Mesenchymal stem cell (in vitro differentiated cells and primary cell): ENCODE measurements around the gene SMARCD3.
A peak's percentile ranks its signal among the peaks of the same experiment; 100 is the strongest.

ENCODE experiments used
- DNase-seq: peaks from one replicate; pipeline ENCODE4 v3.0.0-alpha.2; 2013
- H2AFZ ChIP-seq: one replicate; pipeline ENCODE4 v1.6.1; 2013; ENCODE audit warnings: low read depth, mild to moderate bottlenecking, control low read depth, inconsistent platforms, low read length, moderate library complexity
- H2AK5ac ChIP-seq: 2 replicates; pipeline ENCODE4 v1.6.1; 2013; ENCODE audit warnings: low read length, moderate library complexity, mild to moderate bottlenecking, inconsistent platforms; ENCODE audit not compliant: severe bottlenecking
- H2BK120ac ChIP-seq: one replicate; pipeline ENCODE4 v1.6.1; 2013; ENCODE audit warnings: low read depth, mild to moderate bottlenecking, inconsistent platforms, low read length, moderate library complexity
- H2BK12ac ChIP-seq, 2 experiments: one replicate each; pipeline ENCODE4 v1.6.1; 2013; ENCODE audit warnings: inconsistent platforms in 2 of 2, low read length in 2 of 2, mild to moderate bottlenecking in 2 of 2, moderate library complexity in 2 of 2, control low read depth in 1 of 2
- H2BK15ac ChIP-seq: one replicate; pipeline ENCODE4 v1.6.1; 2013; ENCODE audit warnings: mild to moderate bottlenecking, low read depth, inconsistent platforms; ENCODE audit not compliant: poor library complexity, severe bottlenecking
- H2BK5ac ChIP-seq: 2 replicates; pipeline ENCODE4 v1.6.1; 2013; ENCODE audit warnings: low read depth, mild to moderate bottlenecking, low read length, control low read depth, inconsistent platforms; ENCODE audit not compliant: poor library complexity, severe bottlenecking
- H3K14ac ChIP-seq, 2 experiments: one replicate each; pipeline ENCODE4 v1.6.1; 2013; ENCODE audit warnings: inconsistent platforms in 2 of 2, low read length in 2 of 2, control low read depth in 1 of 2, mild to moderate bottlenecking in 1 of 2, moderate library complexity in 1 of 2
- H3K18ac ChIP-seq, 2 experiments: one replicate each; pipeline ENCODE4 v1.6.1; 2013; ENCODE audit warnings: inconsistent platforms in 2 of 2, low read length in 2 of 2, control low read depth in 1 of 2, low read depth in 1 of 2, mild to moderate bottlenecking in 1 of 2
- H3K23ac ChIP-seq, 2 experiments: one replicate each; pipeline ENCODE4 v1.6.1; 2013; ENCODE audit warnings: inconsistent platforms in 2 of 2, low read length in 2 of 2, mild to moderate bottlenecking in 2 of 2, moderate library complexity in 2 of 2, control low read depth in 1 of 2
- H3K27ac ChIP-seq: 2 replicates; pipeline ENCODE4 v1.5.1; 2013; ENCODE audit warnings: mild to moderate bottlenecking, moderate library complexity, low read length, control low read depth, inconsistent platforms; ENCODE audit not compliant: poor library complexity, severe bottlenecking
- H3K27me3 ChIP-seq, 2 experiments: 2 replicates each; pipeline versions ENCODE4 v1.6.1 to v1.7.0; 2013; ENCODE audit warnings: low read length in 2 of 2, mild to moderate bottlenecking in 2 of 2, moderate library complexity in 2 of 2, control low read depth in 1 of 2, inconsistent platforms in 1 of 2; ENCODE audit not compliant: control insufficient read depth in 1 of 2, insufficient read depth in 1 of 2
- H3K36me3 ChIP-seq, 2 experiments: 2 replicates each; pipeline versions ENCODE4 v1.6.1 to v1.7.0; 2013; ENCODE audit warnings: low read length in 2 of 2, control low read depth in 1 of 2, inconsistent platforms in 1 of 2, low read depth in 1 of 2, mild to moderate bottlenecking in 1 of 2; ENCODE audit not compliant: insufficient read depth in 2 of 2, control insufficient read depth in 1 of 2
- H3K4ac ChIP-seq, 2 experiments: one replicate each; pipeline ENCODE4 v1.6.1; 2013; ENCODE audit warnings: inconsistent platforms in 2 of 2, low read length in 2 of 2, mild to moderate bottlenecking in 2 of 2, moderate library complexity in 2 of 2, control low read depth in 1 of 2, low read depth in 1 of 2
- H3K4me1 ChIP-seq: 2 replicates; pipeline ENCODE4 v1.6.1; 2013; ENCODE audit warnings: low read depth, low read length, control low read depth; ENCODE audit not compliant: control insufficient read depth, insufficient read depth
- H3K4me2 ChIP-seq: 2 replicates; pipeline ENCODE4 v1.6.1; 2013; ENCODE audit warnings: low read length, mild to moderate bottlenecking, inconsistent platforms; ENCODE audit not compliant: poor library complexity, severe bottlenecking
- H3K4me3 ChIP-seq, 2 experiments: 2 replicates each; pipeline versions ENCODE4 v1.5.1 to v1.7.0; 2013; ENCODE audit warnings: low read length in 2 of 2, mild to moderate bottlenecking in 2 of 2, control low read depth in 1 of 2, low read depth in 1 of 2; ENCODE audit not compliant: insufficient read depth in 1 of 2
- H3K79me1 ChIP-seq: replicated peaks from 2 replicates; pipeline ENCODE4 v1.6.1; 2013; ENCODE audit warnings: mild to moderate bottlenecking, control low read depth, low read length, inconsistent platforms; ENCODE audit not compliant: poor library complexity, severe bottlenecking
- H3K9ac ChIP-seq: 2 replicates; pipeline ENCODE4 v1.7.0; 2013; ENCODE audit warnings: mild to moderate bottlenecking, low read length, moderate library complexity
- H3K9me3 ChIP-seq: 2 replicates; pipeline ENCODE4 v1.7.0; 2013; ENCODE audit warnings: mild to moderate bottlenecking, low read length; ENCODE audit not compliant: control insufficient read depth
- H4K8ac ChIP-seq: one replicate; pipeline ENCODE4 v1.6.1; 2013; ENCODE audit warnings: inconsistent platforms, mild to moderate bottlenecking, low read length, moderate library complexity
- H4K91ac ChIP-seq: one replicate; pipeline ENCODE4 v1.6.1; 2013; ENCODE audit warnings: mild to moderate bottlenecking, low read length, inconsistent platforms
- WGBS: methylation state at CpG from one replicate; pipeline ENCODE4 v1.1.7; 2013; ENCODE audit warnings: mixed read lengths; 5-methylcytosine and 5-hydroxymethylcytosine counted together

Gene SMARCD3

DNA sequence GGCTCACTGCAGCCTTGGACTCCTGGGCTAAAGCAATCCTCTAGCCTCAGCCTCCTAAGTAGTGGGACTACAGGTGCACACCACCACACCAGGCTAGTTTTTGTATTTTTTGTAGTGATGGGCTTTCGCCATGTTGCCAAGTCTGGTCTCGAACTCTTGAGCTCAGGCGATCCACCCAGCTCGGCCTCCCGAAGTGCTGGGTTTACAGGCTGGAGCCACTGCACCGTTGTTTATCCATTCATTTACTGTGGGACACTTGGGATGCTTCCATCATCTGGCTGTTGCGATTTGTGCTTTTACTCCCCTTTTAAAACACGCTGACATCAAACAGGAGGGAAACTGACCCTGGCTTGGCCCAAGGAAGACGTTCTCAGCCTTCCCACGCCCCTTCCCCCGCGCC lies 30.5 kb upstream of the SMARCD3 start:
- no peak overlapping the region for H2BK5ac ChIP-seq
- WGBS: 84% methylated on average over 12 of the region's 12 CpGs
- H2AK5ac ChIP-seq: no peak overlapping the region
- peaks cover 8% of the 10 kb centered on the region for H3K9me3 ChIP-seq
- no peaks in the 10 kb centered on the region for H3K36me3 ChIP-seq
- no peak overlapping the region for H3K18ac ChIP-seq
- H3K4me2 ChIP-seq: no peak overlapping the region
- H4K91ac ChIP-seq: no peak overlapping the region
- H3K14ac ChIP-seq: no peak overlapping the region
- H3K4ac ChIP-seq: no peak overlapping the region
- H3K23ac ChIP-seq: no peak overlapping the region
- no peak overlapping the region for H2BK12ac ChIP-seq
- no peak overlapping the region for H2BK120ac ChIP-seq
- peaks cover 44 to 76% of the 10 kb centered on the region in 2 experiments for H3K27me3 ChIP-seq
- H3K4me3 ChIP-seq: no peak overlapping the region
- no peak for DNase-seq
- H3K4me1 ChIP-seq: peaks cover 12% of the 10 kb centered on the region
- H2BK15ac ChIP-seq: no peak overlapping the region
- no peak overlapping the region for H4K8ac ChIP-seq
- H3K27ac ChIP-seq: no peak overlapping the region
- no peak overlapping the region for H3K9ac ChIP-seq
- no peaks in the 10 kb centered on the region for H3K79me1 ChIP-seq
- no peak overlapping the region for H2AFZ ChIP-seq

DNA sequence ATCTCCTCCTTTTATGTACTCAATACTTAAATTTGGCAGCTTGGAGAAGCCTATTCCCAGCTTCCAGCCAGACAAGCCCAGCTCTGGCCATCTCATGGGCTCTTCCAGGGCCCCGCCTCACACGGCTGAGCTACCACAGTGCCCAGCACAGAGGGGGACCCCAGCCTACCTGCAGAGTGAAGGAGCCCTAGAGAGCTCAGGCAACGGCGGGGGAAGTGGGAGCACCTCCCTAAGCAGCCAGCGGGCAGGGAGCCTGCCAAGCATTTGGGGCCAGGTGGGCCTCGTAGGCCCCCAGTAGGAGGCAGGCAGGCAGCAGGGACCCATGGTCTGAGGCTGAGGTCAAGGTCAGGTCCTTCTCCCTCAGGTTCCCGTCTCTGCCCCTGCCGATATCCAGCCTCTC lies 29.1 kb upstream of the SMARCD3 start:
- Histone ChIP-seq H3K9ac (peak overlapping the region; percentile 73), H3K36me3 (peaks cover 0 to 4% of the 10 kb centered on the region in 2 experiments), H3K27me3 (peaks cover 49 to 63% of the 10 kb centered on the region in 2 experiments), H3K18ac (no peak overlapping the region), H2AK5ac (no peak overlapping the region), H3K4me3 (peak overlapping the region in 1 of 2 experiments; percentile 76), H2BK15ac (no peak overlapping the region), H3K9me3 (no peaks in the 10 kb centered on the region), H4K8ac (no peak overlapping the region), H3K79me1 (no peaks in the 10 kb centered on the region), H3K27ac (no peak overlapping the region), H3K4me2 (no peak overlapping the region), H3K4ac (no peak overlapping the region), H4K91ac (no peak overlapping the region), H2AFZ (peak overlapping the region; percentile 7), H3K4me1 (peaks cover 12% of the 10 kb centered on the region), H2BK12ac (no peak overlapping the region), H2BK120ac (no peak overlapping the region), H2BK5ac (no peak overlapping the region), H3K23ac (no peak overlapping the region), H3K14ac (no peak overlapping the region)
- 81% methylated on average over 8 of the region's 8 CpGs for WGBS
- DNase-seq: no peak

DNA sequence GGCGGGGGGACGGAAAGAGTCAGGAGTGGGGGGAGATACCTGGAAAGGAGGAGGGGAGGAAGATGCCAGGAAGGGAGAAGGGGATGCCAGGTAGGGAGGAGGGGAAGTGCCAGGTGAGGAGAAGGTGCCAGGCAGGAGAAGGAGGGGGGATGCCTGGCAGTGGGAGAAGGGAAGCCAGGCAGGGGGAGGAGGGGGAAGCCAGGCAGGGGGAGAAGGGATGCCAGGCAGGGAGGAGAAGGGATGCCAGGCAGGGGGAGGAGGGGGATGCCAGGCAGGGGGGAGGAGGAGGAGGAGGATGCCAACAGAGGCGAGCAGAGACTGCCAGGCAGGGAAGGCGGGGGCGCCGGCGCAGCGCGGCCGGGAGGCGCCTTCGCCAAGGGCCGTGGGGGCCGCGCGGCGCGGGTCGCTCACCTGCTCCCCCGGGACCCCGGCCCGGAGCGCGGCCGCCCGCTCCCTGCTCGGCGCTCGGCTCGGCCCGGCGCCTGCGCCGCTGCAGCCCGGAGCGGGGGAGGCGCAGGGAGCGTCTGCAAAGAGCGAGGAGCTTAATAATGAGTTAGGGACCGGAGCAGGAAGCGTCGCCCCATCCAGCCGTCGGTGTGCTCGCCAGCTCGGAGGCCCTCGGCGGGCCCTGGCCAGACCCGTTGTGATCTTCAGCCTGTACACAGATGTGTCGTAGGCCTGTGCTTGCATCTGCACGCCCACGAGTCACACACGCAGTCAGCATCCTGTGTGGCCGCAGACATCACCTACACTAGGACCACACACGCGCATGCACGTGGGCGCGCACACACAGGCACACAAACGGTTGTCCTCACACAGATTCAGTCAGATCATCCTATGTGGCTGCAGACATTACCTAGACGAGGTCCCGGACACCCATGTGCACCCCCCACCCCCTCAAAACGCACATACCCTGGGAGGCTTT lies 28.4 kb upstream of the SMARCD3 start:
- peak overlapping the region in 1 of 2 experiments; percentile 49 for H2BK12ac ChIP-seq
- peak overlapping the region; percentile 77 for H3K4me2 ChIP-seq
- no peaks in the 10 kb centered on the region for H3K9me3 ChIP-seq
- peak overlapping the region in 1 of 2 experiments; percentile 27 for H3K14ac ChIP-seq
- peak overlapping the region; percentile 48 to 85 for H3K18ac ChIP-seq
- H2AK5ac ChIP-seq: no peak overlapping the region
- peaks cover 0 to 4% of the 10 kb centered on the region in 2 experiments for H3K36me3 ChIP-seq
- no peaks in the 10 kb centered on the region for H3K79me1 ChIP-seq
- peak overlapping the region; percentile 24 for H2AFZ ChIP-seq
- no peak overlapping the region for H3K23ac ChIP-seq
- no peak overlapping the region for H2BK5ac ChIP-seq
- no peak overlapping the region for H3K27ac ChIP-seq
- H4K8ac ChIP-seq: peak overlapping the region; percentile 99
- peak overlapping the region; percentile 73 for H3K9ac ChIP-seq
- WGBS: 12% methylated on average over 62 of the region's 63 CpGs
- peak overlapping the region; percentile 73 for H4K91ac ChIP-seq
- peak overlapping the region; percentile 36 for H2BK15ac ChIP-seq
- peaks cover 12% of the 10 kb centered on the region for H3K4me1 ChIP-seq
- peak overlapping the region; percentile 60 to 76 for H3K4me3 ChIP-seq
- DNase-seq: peak; percentile 65
- H2BK120ac ChIP-seq: peak overlapping the region; percentile 67
- peak overlapping the region in 1 of 2 experiments; percentile 14 for H3K4ac ChIP-seq
- peaks cover 54 to 59% of the 10 kb centered on the region in 2 experiments for H3K27me3 ChIP-seq

DNA sequence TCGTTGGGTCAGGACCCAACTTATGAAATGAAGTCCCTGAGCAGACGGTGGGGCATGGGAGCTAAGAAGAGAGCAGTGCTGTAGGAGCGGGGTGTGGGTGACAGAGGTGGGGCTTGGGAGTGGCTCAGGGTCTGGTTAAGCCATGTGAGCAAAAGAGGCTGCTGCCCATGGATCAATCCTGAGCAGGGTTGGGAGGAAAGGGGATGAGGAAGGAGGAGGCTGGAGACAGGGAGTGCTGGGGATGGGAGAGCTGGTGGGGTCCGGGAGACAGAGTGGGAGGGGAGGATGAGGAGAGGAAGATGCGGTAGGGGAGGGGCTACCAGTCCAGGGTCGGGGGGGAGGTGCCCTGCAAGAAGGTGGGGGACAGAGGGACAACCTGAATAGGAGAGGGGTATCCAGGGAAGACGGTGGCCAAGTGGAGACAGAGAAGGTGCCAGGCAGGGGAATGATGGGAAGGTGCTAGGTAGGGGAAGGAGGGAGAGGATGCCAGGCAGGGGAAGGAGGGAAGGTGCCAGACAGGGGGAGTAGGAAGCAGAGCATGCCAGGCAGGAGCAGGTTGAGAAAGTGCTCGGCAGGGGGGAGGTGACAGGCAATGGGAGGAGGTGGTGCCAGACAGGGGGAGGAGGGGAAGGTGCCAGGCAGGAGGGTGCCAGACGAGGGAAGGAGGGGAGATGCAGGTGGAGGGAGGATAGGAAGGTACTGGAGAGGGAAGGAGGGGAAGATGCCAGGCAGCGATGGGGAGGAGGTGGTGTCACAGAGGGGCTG lies 27.5 kb upstream of the SMARCD3 start:
- Histone ChIP-seq H2AFZ (no peak overlapping the region), H2BK5ac (no peak overlapping the region), H3K9ac (no peak overlapping the region), H2BK120ac (no peak overlapping the region), H4K91ac (peak overlapping the region; percentile 11), H2BK12ac (no peak overlapping the region), H3K27ac (no peak overlapping the region), H3K4me2 (no peak overlapping the region), H3K27me3 (peaks cover 52 to 54% of the 10 kb centered on the region in 2 experiments), H3K9me3 (no peaks in the 10 kb centered on the region), H3K79me1 (no peaks in the 10 kb centered on the region), H2AK5ac (no peak overlapping the region), H3K4me1 (peaks cover 12% of the 10 kb centered on the region), H3K18ac (no peak overlapping the region), H3K36me3 (peaks cover 0 to 4% of the 10 kb centered on the region in 2 experiments), H3K4ac (peak overlapping the region in 1 of 2 experiments; percentile 17), H2BK15ac (peak overlapping the region; percentile 36), H3K23ac (no peak overlapping the region), H3K4me3 (no peak overlapping the region), H4K8ac (no peak overlapping the region), H3K14ac (peak overlapping the region in 1 of 2 experiments; percentile 12)
- WGBS: 25% methylated on average over 10 of the region's 10 CpGs
- no peak for DNase-seq
